Fibroblast of the aortic adventitia (primary cell): ENCODE measurements around the gene RDH14. TPM values are rescaled to one million over a fixed set of nuclear protein-coding genes. Genes with fewer than 3 reads are reported as not detected.

Source experiments
- DNase-seq: peaks from one replicate; pipeline ENCODE4 v3.0.0-alpha.2; 2010; ENCODE audit warnings: low read depth
- H3K4me3 ChIP-seq: 2 replicates; pipeline ENCODE4 v1.5.1; 2011; ENCODE audit warnings: low read depth, mild to moderate bottlenecking, control low read depth, low read length, moderate library complexity
- total RNA-seq: library from RNA; depleted of rRNA; stranded (reverse); fragments of >200 nt; gene quantifications from 2 replicates; pipeline ENCODE4 v1.2.3, GENCODE V29; 2012; ENCODE audit warnings: low replicate concordance
- TF ChIP-seq, protein P1 (sequence below): IDR thresholded peaks from 2 replicates; pipeline ENCODE4 v1.5.1; 2011; ENCODE audit warnings: mild to moderate bottlenecking, low read length, control low read depth, inconsistent platforms; ENCODE audit not compliant: insufficient read depth

The RDH14 gene
- total RNA-seq, 1 donor = 40.5 TPM

DNA sequence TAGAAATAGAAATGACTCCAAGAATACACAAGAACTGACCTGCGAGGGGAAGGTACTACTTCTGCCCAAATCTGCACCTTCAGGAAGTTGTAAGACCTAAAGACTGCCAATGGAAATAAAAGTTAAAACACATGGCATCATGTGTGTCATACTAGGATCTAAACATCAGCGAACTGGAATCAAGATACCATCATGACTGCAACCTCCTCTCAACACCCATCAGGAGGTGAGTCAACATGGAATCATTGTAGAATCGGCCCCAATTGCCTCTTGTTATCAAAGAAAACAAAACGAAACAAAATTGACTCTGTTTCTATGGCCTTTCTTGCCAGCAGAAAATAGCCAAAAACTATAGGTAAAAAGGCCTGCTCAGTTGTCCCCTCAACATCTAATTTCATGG, 15.1 kb downstream of the RDH14 start:
- H3K4me3 ChIP-seq = no peak overlapping the region
- TF ChIP-seq, protein P1, sequence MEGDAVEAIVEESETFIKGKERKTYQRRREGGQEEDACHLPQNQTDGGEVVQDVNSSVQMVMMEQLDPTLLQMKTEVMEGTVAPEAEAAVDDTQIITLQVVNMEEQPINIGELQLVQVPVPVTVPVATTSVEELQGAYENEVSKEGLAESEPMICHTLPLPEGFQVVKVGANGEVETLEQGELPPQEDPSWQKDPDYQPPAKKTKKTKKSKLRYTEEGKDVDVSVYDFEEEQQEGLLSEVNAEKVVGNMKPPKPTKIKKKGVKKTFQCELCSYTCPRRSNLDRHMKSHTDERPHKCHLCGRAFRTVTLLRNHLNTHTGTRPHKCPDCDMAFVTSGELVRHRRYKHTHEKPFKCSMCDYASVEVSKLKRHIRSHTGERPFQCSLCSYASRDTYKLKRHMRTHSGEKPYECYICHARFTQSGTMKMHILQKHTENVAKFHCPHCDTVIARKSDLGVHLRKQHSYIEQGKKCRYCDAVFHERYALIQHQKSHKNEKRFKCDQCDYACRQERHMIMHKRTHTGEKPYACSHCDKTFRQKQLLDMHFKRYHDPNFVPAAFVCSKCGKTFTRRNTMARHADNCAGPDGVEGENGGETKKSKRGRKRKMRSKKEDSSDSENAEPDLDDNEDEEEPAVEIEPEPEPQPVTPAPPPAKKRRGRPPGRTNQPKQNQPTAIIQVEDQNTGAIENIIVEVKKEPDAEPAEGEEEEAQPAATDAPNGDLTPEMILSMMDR = no peak
- DNase-seq = peak; percentile 77

- DNase-seq = no peak
- H3K4me3 ChIP-seq = no peak overlapping the region
- TF ChIP-seq, protein P1 = no peak
These were observed 16.3 kb downstream of the RDH14 start for GRCh38 chr2:18544171-18544570.

- TF ChIP-seq, protein P1 = no peak
These were observed 19.6 kb downstream of the RDH14 start for GRCh38 chr2:18540872-18541271.

DNA sequence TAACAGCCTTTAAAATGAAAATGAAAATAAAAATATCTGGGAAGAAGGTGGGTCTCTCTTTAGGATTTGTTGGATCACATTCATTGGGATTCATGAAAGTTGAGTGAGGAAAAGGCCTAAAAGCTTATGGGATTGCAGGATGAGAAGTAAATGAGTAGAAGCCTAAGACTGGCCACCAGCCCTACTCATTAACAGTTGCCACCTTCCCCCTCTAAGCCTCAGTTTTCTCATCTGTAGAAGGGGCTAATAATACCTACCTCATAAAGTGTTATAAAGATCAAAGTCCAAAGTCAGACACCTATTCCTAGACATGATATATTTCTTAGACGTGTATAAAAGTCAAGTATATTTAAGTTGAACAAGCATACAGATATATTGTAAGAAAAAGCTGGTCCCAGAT, 23.8 kb downstream of the RDH14 start:
- no peak for DNase-seq
- no peak overlapping the region for H3K4me3 ChIP-seq
- TF ChIP-seq, protein P1 = no peak

More at GRCh38 chr2:18540872-18541271, 19.6 kb downstream of the RDH14 start:
- no peak for DNase-seq
- no peak overlapping the region for H3K4me3 ChIP-seq

DNA sequence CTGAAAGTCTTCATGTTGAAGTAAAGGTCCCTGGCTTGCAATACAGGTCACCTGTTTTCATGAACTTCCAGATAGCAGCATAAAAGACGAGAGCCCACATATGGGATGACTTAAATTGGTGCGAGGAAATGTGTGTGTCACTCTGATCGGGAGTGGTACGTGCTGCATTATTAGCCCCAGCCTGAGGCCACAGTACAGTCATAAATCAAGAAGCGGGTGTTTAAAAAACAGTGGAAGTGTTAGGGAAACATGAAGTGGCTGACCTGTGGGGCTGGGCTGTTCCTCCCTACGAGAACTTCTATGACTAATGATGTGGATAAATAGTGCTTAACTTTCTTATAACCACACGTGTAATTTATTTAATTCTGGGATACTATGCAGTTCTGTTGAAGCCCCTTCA, 24.4 kb downstream of the RDH14 start:
- no peak for DNase-seq
- no peak overlapping the region for H3K4me3 ChIP-seq
- TF ChIP-seq, protein P1 = no peak

- TF ChIP-seq, protein P1 = no peak
- no peak for DNase-seq
- H3K4me3 ChIP-seq = no peak overlapping the region
These were observed 29.3 kb downstream of the RDH14 start for GRCh38 chr2:18531194-18531593.

GRCh38 chr2:18527822-18528221, 32.6 kb downstream of the RDH14 start:
- TF ChIP-seq, protein P1 = no peak

More at GRCh38 chr2:18527822-18528221, 32.6 kb downstream of the RDH14 start:
- no peak overlapping the region for H3K4me3 ChIP-seq
- no peak for DNase-seq
